ENCODE data around the gene CC2D1B.
A peak's percentile ranks its signal among the peaks of the same experiment; 100 is the strongest.

Gene CC2D1B

DNA sequence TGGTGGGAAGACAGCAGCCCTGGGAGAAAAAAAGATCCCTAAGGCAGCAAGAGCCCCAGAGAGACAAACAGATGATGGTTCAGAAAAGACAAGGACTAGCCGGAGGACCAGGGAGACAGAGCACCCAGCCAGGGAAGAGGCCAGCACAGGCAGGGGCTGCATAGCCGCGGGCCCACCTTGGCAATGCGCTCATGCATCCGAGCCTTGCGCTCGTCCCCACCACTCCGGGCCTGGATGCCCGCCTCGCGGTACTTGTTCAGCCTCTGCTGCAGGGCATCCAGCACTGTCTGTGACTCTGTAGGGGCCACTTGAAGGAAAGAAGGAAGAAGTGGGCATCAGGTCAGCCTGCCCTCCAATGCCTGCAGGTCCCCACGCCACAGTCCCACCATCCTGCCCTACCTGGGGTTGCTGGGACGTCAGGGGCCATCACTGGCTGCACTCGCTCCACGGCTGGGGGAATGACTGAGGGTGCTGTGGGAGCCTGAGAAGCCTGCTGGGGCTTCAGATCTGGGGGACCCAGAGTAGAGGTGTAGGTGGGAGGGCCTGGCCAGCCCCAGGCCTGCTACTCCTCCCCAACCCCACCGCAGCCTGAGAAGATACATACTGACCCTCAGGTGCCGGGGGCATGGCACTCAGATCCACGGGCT, 7.0 kb downstream of the CC2D1B start:
- DNase-seq (ENCODE audit: low spot score), result no peak

- no peak for DNase-seq (ENCODE audit: low spot score)
These were observed 8.6 kb downstream of the CC2D1B start for GRCh38 chr1:52357397-52357796.

DNA sequence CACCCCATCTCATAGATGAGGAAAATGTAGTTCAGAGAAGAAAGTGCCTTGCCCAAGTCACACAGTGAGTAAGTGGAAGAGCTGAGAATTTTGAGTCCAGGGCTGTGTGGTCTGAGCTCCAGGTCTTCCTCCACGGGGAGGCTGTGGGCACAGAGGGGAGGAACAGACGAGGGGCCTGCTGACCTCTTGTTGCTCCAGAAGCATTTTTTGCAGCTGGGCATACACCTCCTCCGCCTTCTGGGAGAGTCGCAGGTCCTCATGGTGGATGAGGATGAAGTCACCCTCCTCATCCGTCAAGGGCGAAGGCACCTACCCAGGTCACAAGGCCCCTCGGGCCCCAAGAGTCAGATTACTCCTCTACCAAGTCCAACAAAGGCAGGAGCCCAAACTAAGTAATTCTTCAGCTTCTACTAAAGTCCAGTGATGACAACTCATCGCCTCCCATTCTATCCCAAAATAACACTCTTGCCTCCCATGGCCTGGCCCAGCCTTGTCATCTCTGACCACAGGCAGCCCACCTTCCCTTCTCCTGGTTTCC, 9.1 kb downstream of the CC2D1B start:
- no peak for DNase-seq (ENCODE audit: low spot score)

- no peak for DNase-seq (ENCODE audit: low spot score)
These were observed 10.0 kb downstream of the CC2D1B start for GRCh38 chr1:52355847-52356505.

DNA sequence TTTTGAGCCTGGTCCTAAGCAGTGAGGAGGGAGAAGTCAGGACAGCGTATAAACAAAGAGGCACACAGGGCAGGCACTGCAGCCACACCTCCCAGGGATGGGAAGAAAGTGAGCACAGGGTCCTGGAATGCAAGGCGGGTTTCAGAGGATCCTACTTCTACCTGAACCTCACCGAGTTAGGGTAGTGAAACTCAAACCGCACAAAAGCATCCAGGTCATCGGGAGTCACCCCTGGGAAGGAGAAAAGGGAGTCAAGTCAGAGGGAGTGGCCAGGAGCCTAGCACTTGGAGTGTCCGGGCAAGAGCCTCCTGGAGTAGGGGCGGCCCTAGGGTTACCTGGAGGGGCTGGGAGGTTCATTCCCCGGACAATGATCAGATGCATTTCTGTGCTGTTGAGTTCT, 10.6 kb downstream of the CC2D1B start:
- no peak for DNase-seq (ENCODE audit: low spot score)

DNA sequence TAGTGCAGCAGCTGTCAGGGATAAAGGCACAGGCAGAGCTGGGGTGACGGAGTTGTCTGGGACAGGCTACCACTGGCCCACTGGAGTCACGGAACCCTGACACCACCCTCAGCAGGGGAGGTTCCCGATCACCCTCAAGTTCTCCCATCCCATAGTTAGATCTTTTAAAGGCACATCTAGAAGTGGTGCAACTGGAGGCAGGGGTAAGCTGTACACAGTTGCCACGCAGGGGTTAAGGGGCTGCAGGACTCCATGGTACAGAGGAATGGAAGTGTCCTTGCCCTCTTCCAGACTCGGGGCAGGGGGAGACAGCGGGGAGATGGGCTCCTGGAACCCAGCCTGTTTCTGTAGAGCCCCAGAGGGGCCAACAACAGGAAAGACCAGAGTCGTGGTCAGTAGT, 13.3 kb downstream of the CC2D1B start:
- DNase-seq (ENCODE audit: low spot score), result no peak

DNA sequence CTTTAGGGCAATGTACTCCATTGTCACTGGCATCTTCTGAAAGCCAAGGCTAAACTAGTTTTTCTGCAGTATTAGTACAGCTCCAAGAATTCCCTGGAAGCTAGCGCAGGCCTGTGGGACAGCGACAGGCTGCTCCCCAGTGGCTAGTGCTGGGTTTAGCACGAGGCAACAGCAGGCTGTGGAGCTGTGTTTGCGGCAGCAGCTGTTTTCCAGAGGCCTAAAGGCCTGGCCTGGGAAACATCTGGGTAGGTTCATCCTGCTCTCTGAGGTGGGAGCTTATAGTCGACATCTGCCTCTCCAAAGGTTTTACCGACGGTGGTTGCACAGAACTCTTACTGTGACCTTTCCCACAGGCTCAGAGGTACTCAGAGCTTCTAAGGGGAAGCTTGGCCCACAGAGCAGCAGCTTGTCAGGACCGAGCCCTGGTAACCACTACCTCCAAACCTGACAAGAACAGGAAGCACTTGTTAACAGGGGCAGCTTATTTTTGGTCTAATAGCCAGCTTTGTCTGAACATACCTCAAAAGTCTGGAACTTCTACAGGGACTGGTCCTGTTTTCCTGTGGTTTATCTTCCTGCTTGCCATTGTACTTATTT, 17.2 kb downstream of the CC2D1B start:
- DNase-seq (ENCODE audit: low spot score), result peak; percentile 11

- DNase-seq (ENCODE audit: low spot score), result no peak
These were observed 19.4 kb downstream of the CC2D1B start for GRCh38 chr1:52346653-52347052.

- no peak for DNase-seq (ENCODE audit: low spot score)
These were observed 20.8 kb downstream of the CC2D1B start for GRCh38 chr1:52345252-52345651.

DNA sequence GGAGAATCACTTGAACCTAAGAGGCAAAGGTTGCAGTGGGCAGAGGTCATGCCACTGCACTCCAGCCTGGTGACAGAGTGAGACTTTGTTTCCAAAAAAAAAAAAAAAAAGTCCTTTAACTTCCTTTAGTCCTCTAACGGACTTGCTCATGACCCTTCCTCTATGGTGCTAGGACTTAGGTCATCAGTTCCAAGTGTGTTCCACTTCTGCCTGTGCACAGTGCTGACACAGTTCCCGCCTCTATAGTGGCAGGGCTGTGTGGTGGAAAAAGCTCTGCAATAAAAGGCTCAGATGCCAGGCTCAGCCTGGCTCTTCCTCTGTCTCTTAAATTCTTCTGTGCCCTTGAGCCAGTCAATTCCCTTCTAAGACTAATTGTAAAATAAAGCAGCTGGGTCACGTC, 22.0 kb downstream of the CC2D1B start:
- DNase-seq (ENCODE audit: low spot score), result no peak

GRCh38 chr1:52341655-52342260, 24.2 kb downstream of the CC2D1B start:
- no peak for DNase-seq (ENCODE audit: low spot score)

GRCh38 chr1:52337439-52337838, 28.6 kb downstream of the CC2D1B start:
- no peak for DNase-seq (ENCODE audit: low spot score)

DNA sequence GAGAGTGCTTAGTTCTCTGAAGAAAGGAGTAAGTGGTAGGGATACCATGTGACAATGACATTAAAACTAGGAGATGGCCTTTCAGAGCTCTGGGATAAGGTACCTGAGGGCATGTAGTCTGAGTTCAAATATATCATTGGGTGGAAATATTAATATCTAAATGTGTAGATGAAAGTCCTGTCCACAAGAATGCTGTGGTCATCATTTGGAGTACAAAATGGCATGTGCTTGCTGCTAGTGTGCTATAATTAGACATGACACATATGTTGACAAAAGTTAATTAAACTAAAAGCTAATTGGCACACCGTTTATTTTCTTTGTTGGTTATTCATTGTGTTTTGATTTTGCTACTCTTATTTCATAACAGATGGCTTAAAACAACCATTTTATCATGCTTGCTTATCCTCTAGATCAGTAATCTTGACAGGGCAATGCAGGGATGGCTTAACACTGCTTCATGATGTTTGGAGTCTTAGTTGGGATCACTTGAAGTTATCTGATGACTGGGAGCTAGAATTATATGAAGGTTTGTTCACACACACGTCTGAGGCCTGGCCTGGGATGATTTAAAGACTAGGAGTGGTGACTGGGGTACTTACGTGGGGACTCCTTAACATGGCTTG, 31.0 kb downstream of the CC2D1B start:
- DNase-seq (ENCODE audit: low spot score), result no peak

DNA sequence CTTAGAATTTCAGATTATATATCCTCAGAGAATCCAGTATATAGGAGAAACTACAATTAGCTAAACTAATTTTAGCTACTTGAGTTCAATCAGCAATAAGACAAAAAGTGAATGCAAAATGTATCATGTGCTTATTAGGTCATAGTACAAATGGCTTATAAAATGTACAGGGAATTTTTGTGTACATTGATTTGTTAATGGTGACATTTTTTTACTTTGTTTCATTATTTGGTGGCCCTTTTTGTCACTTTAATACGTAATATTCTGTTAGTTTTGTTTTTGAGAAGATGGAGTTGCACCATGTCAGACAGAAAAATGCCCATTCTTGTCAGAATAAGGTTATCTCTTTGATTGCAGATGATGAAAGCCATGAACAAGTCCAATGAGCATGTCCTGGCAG, 33.6 kb downstream of the CC2D1B start:
- no peak for DNase-seq (ENCODE audit: low spot score)

DNA sequence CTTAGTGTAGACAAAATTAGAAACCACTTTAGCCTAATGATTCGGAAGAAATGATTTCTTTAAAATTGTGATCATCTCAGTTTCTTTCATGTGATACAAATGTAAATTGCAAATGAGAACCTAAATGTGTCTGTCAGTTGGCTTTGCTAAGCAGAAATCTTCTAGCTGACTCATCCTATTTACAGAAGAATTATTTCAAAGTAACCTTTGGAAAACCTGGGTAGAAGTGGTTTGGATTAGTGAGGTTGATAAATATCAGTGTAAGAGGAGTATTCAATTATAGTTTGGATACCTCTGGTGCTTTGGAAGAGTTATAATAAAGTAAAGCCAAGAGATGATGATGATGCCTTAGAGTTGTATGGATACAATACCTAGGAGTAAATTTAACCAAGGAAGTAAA, 37.4 kb downstream of the CC2D1B start:
- no peak for DNase-seq (ENCODE audit: low spot score)

DNA sequence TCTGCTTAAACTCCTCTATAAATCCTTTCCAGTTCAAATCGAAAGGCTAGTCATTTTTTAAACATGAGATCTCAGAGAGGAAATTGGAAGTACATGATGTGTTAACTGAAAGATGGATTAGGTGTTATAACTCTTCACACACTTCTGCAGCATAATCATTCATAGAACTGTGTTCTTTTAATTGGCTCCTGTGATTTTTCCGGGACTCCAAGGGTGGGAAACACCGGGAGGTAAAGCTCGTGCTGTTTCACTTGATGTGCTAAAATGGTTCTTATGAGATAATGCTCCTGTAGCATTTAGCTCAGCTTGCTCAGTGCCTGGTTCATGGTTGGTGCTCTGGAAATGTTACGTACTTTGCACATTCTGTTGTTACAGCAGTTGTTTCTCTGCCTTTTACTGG, 40.2 kb downstream of the CC2D1B start:
- DNase-seq (ENCODE audit: low spot score), result no peak

DNA sequence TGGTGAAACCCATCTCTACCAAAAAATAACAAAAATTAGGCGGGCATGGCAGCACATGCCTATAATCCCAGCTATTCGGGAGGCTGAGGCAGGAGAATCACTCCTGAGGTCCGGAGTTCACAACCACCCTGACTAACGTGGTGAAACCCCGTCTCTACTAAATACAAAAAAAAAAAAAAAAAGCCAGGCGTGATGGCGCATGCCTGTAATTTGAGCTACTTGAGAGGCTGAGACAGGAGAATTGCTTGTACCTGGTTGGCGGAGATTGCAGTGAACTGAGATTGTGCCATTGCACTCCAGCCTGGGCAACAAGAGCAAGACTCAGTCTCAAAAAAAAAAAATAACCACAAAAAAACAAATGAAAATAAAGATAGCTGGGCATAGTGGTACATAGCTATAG, 42.3 kb downstream of the CC2D1B start:
- DNase-seq (ENCODE audit: low spot score), result no peak

- DNase-seq (ENCODE audit: low spot score), result no peak
These were observed 44.9 kb downstream of the CC2D1B start for GRCh38 chr1:52321061-52321460.

DNA sequence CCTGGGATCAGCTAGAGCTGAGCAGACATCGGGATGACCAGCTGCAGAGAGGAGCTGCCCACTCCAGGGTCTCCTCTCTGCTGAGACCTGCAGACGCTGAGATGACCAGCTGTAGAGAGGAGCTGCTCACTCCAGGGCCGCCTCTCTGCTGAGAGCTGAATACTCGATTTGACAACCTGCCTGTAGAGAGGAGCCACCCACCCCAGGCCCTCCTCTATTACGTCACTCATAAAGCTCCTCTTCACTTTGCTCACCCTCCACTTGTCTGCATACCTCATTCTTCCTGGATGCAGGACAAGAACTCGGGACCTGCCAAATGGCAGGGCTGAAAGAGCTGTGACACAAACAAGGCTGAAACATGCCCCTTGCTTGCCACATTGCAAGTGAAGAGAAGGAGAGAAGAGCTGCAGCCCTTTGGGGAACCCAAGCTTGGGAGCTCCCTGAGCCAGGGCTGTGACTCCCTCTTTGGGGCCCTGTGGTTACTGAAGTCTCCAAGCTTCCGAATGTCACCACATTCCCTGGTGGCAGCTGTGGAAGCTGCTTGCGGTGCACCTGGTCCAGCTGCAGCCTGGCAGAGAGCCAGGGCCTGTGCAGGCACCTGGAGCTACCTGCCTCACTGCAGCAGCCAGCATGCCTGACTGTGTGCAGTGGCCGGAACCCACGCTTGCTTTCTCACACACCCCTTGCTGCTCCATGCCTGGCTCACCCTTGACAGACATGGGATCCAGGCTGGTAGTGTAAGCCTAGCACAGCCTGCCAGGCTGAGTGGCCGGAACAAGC, 59.6 kb downstream of the CC2D1B start:
- peak; percentile 41 for DNase-seq (ENCODE audit: low spot score)

GRCh38 chr1:52305417-52306226, 60.4 kb downstream of the CC2D1B start:
- no peak for DNase-seq (ENCODE audit: low spot score)
